DMS153 treated with DMSO at 0.1 percent for 48 hours (cell line): Measurements from ENCODE around the gene NSUN7.
"Not testable (repeated sequence)": the region's sequence is repeated elsewhere in the genome, so short reads cannot be mapped to it uniquely, and the experiment has no call there.

Source experiments
- DNase-seq: peaks from one replicate; lab custom pipeline; 2025; ENCODE audit not compliant: unreplicated experiment; lab: John Stamatoyannopoulos, UW

The NSUN7 gene

DNA sequence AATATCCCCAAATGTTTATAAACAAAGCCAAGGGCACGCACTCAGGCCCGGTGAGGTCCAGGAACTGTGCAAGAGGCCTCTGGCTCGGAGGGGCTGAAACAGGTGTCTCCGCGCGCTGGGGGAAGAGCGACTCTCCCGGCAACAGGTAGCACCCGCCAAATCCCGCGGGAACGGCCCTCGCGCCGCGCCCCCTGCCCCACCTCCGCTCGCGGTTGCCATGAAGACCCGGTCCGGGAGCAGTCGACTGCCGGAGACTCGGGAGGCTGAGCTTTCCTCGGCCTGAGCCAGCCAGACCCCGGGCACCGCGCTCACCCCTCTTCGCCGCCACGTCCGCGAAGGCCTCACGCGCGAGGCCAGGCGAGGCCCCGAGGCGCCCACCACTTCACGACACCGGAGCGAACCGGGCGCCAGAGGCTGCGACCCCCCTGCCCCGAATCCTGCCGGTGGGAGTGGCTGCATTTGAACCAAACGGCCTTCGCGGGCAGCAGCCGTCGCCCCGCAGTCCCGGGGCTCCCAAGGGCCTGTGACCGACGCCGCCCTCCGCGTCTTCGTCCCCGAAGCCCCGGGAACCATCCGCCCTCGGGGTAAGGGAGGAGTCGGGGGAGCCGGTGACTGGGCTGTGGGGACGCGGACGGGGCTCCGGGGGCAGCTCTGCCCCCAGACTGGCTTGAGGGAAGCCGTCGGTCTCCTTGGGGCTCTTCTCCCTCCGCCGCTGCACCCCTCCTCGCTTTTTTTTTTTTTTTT lies at the start of gene NSUN7:
Gene NSUN7, plus strand, starts transcription at position 239 of the 744 bp plus-strand sequence. CDS start 739 bp downstream, outside the sequence.
- DNase-seq: peak; percentile 11

GRCh38 chr4:40702137-40702799 lies 47.5 kb upstream of the NSUN7 start:
- no peak for DNase-seq

DNA sequence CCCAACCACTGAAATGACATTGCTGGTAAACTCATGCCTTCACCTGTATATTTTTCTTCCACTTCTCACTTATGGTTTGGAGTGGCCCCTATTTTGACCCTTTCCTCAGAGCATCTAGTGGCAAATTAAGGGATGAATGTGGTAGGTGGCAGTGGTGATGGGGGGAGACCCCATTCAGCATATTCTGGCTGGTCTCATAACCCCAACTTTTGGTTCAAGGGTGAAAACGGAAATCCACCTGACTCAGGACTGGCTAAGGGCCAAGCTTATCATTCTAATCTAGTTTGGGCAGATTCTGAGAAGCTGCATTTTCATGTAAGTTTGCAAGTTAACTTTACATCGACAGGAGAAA lies 47.0 kb upstream of the NSUN7 start:
- no peak for DNase-seq

DNA sequence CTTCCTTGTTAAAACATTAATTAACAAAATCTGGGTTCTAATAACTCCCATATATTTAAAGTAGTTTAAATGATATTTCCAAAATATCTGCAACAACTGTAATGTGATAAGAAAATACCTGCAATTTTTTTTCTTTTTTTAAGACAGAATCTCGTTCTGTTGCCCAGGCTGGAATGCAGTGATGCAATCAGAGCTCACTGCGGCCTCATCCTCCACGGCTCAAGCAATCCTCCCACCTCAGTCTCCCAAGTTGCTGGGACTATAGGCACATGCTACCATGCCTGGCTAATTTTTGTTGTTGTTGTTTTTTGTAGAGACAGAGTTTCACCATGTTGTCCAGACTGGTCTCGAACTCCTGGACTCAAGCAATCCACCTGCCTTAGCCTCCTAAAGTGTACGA lies 45.7 kb upstream of the NSUN7 start:
- no peak for DNase-seq

GRCh38 chr4:40710484-40711254 lies 39.1 kb upstream of the NSUN7 start:
- DNase-seq: no peak

- not testable (repeated sequence) for DNase-seq
These were observed 36.8 kb upstream of the NSUN7 start for GRCh38 chr4:40713001-40713400.

- no peak for DNase-seq
These were observed 36.0 kb upstream of the NSUN7 start for GRCh38 chr4:40713798-40714197.

- DNase-seq: no peak
These were observed 31.2 kb upstream of the NSUN7 start for GRCh38 chr4:40718586-40718985.

- DNase-seq: peak; percentile 1
These were observed 30.6 kb upstream of the NSUN7 start for GRCh38 chr4:40719008-40719623.

DNA sequence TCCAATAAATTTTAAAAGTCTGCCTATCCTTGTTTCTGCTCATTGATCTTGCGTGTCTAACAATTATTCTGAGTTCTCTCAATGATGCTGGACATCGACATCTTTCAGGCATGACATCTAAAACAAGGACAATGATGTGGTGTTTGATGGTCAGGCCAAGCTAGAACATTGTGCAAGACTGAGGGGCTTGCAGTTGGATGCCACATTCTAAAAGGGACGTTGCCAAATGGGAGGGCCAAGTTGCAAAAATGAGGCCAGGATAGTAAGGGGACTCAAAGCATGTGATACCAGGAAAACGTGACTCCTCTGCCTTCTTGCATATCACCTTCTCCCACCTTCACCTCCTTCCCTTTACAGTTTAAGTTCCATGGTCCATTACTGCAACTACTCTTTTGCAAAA lies 29.4 kb upstream of the NSUN7 start:
- no peak for DNase-seq

- DNase-seq: no peak
These were observed 28.8 kb upstream of the NSUN7 start for GRCh38 chr4:40720916-40721315.

- DNase-seq: no peak
These were observed 28.0 kb upstream of the NSUN7 start for GRCh38 chr4:40721730-40722171.

DNA sequence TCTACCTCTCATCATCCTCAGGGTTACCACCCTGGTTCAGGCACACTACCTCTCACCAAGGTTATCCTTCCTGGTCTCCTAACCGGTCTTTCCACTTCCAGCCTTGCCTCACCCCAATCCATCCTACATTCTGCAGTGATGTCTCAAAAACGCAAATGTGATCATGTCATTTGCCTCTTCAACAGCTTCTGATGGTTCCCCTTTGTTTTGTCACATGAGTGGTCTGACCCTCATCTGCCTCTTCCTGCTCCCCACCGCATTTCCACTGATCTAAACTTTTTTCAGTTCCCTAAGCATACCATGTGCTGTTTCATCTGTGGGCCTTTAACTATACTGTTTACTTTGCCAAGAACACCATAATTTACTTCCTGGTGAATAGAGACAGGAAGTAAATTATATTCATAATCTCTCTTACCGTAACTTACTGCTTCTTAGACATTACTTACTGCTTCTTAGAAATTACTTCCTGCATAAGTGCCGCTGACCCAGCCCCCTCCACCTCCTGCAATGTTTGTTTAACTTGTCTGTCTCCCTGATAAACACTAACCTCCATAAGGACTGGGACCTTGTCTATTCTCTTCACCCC lies 27.1 kb upstream of the NSUN7 start:
- no peak for DNase-seq

GRCh38 chr4:40723728-40724127 lies 26.0 kb upstream of the NSUN7 start:
- DNase-seq: no peak

DNA sequence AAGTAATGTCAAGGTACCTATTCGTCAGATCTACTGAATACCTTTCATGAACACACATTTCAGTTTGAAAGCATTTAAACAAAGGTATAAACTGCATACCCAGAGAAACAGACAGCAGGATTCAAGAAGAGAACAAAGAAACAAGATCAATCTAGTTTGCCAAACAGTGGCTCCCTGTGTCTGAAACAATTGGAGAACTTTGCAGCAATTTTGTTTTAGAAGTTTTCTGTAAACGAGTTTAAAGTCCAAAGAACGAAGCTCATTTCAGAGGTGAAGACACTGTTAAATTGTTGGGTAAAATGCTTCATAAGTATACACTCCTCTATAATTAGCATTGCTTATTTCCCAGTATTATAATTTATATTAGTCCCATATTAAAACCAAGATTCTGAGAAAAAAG lies 21.4 kb upstream of the NSUN7 start:
- no peak for DNase-seq

DNA sequence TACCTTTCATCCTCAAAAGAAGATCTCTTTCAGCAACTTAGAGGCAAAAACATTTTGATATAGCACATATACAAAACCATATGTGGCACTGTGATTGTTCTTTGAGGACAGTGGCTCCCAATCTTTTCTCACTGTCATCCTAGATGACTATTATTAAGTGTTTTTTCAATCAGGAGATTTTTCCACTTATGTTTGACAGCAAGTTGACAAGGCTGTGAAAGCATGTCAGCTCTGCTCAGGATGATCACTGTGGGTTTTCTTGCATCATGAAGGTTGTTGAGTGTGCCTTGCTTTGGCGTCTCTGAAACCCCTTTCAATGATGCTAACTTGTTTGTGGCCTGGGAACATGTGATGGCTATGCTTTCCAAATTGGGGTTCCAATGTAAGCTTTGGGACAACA lies 20.2 kb upstream of the NSUN7 start:
- DNase-seq: no peak

- no peak for DNase-seq
These were observed 19.6 kb upstream of the NSUN7 start for GRCh38 chr4:40730091-40730679.

DNA sequence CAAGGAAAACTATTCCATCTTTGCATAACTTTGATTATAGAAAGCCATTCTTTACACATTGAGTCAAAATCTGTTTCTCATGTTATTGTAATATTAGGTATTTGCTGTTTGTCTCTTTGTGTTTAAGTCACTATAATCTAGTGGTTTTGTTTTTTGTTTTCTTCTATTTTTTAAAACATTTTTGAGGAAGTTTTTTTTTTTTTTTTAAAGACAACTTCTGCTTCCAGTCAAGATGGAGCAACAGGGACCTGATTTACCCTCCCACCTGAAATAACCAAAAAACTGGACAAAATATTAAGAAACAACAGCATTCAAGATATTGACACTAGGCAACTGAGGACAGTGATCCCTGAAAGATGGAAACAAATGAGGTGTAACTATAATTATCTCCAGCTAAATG lies 18.4 kb upstream of the NSUN7 start:
- DNase-seq: no peak

DNA sequence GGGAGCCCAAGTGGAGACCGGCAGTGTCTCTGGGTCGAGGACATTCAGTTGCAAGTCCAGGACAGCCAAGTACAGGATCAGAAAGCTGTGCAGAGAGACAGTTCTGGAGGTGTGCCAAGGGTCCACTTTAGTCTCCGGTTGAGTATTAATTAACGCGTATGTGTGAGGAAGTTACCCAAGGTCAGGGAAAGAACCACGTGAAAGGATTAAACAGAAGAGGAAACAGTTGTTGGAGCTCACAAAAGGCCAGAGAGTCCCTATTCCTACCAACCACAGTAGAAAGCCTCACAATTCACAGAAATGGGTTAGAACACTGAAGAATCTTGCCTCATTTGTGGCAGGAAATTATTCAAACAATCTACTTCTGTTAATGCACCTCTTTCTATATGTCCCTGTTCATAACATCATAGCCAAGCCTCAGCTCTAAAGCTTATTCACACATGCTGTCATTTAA lies 17.9 kb upstream of the NSUN7 start:
- peak; percentile 57 for DNase-seq

DNA sequence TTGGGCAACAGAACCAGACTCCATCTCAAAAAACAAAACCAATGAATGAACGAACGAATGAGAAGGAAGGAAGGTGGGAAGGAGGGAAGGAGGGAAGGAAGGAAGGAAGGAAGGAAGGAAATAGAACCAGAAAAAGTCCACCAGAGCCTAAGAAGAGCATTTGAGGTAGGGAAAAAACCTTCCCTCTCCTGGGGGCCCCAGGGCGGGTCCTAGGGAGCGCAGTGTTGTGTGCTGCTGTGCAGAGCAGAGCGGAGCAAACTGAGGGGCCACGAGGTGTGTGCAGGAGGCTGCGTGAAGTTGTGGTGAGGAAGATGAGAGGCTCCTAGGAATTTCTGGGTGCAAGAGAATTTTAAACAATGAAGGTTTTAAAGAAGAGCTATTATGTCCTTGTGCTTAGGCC lies 16.0 kb upstream of the NSUN7 start:
- no peak for DNase-seq

- no peak for DNase-seq
These were observed 15.3 kb upstream of the NSUN7 start for GRCh38 chr4:40734497-40734896.
